HepG2 (cell line): Measurements from ENCODE around the gene CTU1. TPM values are rescaled to one million over a fixed set of nuclear protein-coding genes. Genes with fewer than 3 reads are reported as not detected.
A peak's percentile ranks its signal among the peaks of the same experiment; 100 is the strongest.

Experiments
- ATAC-seq: fragments of 200-7000 bp; cut with Tn5 transposase; 3 replicates; pipeline ENCODE4 v1.9.1; 2020; ENCODE audit warnings: mild to moderate bottlenecking, moderate library complexity
- BruUV-seq: library from RNA; stranded (reverse); fragments of 400-500 nt; replicated peaks from 2 replicates; lab custom pipeline; 2021; lab: Mats Ljungman, UMichigan
- CTCF ChIA-PET: fragments of 300-600 bp; formaldehyde crosslinking; extraction: SDS; loops from one replicate; lab custom pipeline; 2021; ENCODE audit warnings: low total read pairs, inconsistent platforms, low intra/inter-chr PET ratio; lab: Yijun Ruan, JAX
- POLR2A ChIA-PET: fragments of 350-600 bp; sonication (Branson Sonifier 250); formaldehyde crosslinking; loops from one replicate; lab custom pipeline; 2020; ENCODE audit warnings: antibody characterized with exemption, inconsistent platforms; lab: Yijun Ruan, JAX
- DNase-seq: peaks from one replicate; pipeline ENCODE4 v3.0.0-alpha.2; 2015; ENCODE audit warnings: low spot score
- FAIRE-seq: peaks from 3 replicates; lab custom pipeline; 2011; peaks lifted over from hg19 to GRCh38; lab: Jason Lieb, UNC
- H2AFZ ChIP-seq: one replicate; pipeline ENCODE4 v1.6.1; 2011; ENCODE audit warnings: low read length, inconsistent platforms
- H3K27ac ChIP-seq: fragments of 300-600 bp; 3 replicates; pipeline ENCODE4 v1.8.0; 2011; ENCODE audit warnings: mixed run types, mild to moderate bottlenecking, mixed read lengths, low read length, inconsistent platforms; ENCODE audit not compliant: insufficient read depth; ENCODE audit errors: extremely low read length
- H3K27me3 ChIP-seq, 2 experiments: fragments of 200-600 bp in 1 of 2; 2 replicates in 1 of 2; 3 replicates in 1 of 2; pipeline versions ENCODE4 v1.6.0 to v1.8.0; 2011; ENCODE audit warnings: low read length in 2 of 2, mild to moderate bottlenecking in 2 of 2, moderate library complexity in 2 of 2, inconsistent platforms in 1 of 2; ENCODE audit not compliant: insufficient read depth in 2 of 2, control insufficient read depth in 1 of 2
- H3K36me3 ChIP-seq, 2 experiments: fragments of 200-600 bp in 1 of 2; replicated peaks in 1 of 2; 2 replicates in 1 of 2; 3 replicates in 1 of 2; pipeline versions ENCODE4 v1.5.1 to v1.8.0; 2011; ENCODE audit warnings: low read length in 2 of 2, inconsistent platforms in 1 of 2; ENCODE audit not compliant: insufficient read depth in 2 of 2, control insufficient read depth in 1 of 2
- H3K4me1 ChIP-seq: 2 replicates; pipeline ENCODE4 v1.5.1; 2012; ENCODE audit warnings: low read length, inconsistent platforms; ENCODE audit not compliant: insufficient read depth
- H3K4me2 ChIP-seq: 2 replicates; pipeline ENCODE4 v1.6.0; 2011; ENCODE audit warnings: low read depth, low read length, inconsistent platforms
- H3K4me3 ChIP-seq, 3 experiments: fragments of 200-600 bp in 1 of 3; sonication (generic), shearing (Covaris generic) in 1 of 3; replicated peaks in 1 of 3; 2 replicates each; pipeline ENCODE4 v1.5.1; 2011 to 2016; ENCODE audit warnings: low read length in 3 of 3, inconsistent platforms in 2 of 3, low read depth in 2 of 3, mild to moderate bottlenecking in 2 of 3, control low read depth in 1 of 3, mixed read lengths in 1 of 3; ENCODE audit not compliant: insufficient read depth in 1 of 3
- H3K79me2 ChIP-seq: one replicate; pipeline ENCODE4 v1.6.1; 2011; ENCODE audit warnings: low read length, inconsistent platforms; ENCODE audit not compliant: insufficient read depth
- H3K9ac ChIP-seq: 2 replicates; pipeline ENCODE4 v1.6.0; 2011; ENCODE audit warnings: mild to moderate bottlenecking, low read depth, low read length, inconsistent platforms; ENCODE audit not compliant: insufficient read depth
- H3K9me3 ChIP-seq: 2 replicates; pipeline ENCODE4 v1.5.1; 2012; ENCODE audit warnings: mild to moderate bottlenecking, low read length
- H4K20me1 ChIP-seq: 2 replicates; pipeline ENCODE4 v1.6.0; 2011; ENCODE audit warnings: inconsistent platforms, mild to moderate bottlenecking, low read length, moderate library complexity; ENCODE audit not compliant: insufficient read depth
- ATF7 ChIP-seq, 2 experiments: fragments of 450-650 bp in 1 of 2; sonication (generic) in 1 of 2; formaldehyde crosslinking in 1 of 2; IDR thresholded peaks; 2 replicates each; pipeline versions ENCODE4 v1.4.0 to v1.6.1; 2016 to 2020; ENCODE audit warnings: antibody characterized with exemption in 1 of 2, mild to moderate bottlenecking in 1 of 2, missing genetic modification reagents in 1 of 2
- FOXC1 ChIP-seq: sonication (generic); formaldehyde crosslinking; IDR thresholded peaks from 2 replicates; pipeline ENCODE4 v1.8.0; 2022; ENCODE audit warnings: mild to moderate bottlenecking, missing genetic modification reagents, borderline replicate concordance
- FOXM1 ChIP-seq: sonication (generic); formaldehyde crosslinking; IDR thresholded peaks from 2 replicates; pipeline ENCODE4 v1.5.0; 2020; ENCODE audit warnings: missing genetic modification reagents
- GPN1 ChIP-seq: sonication (generic); formaldehyde crosslinking; IDR thresholded peaks from 2 replicates; pipeline ENCODE4 v1.5.1; 2020; ENCODE audit warnings: missing genetic modification reagents, borderline replicate concordance
- HINFP ChIP-seq: sonication (generic); formaldehyde crosslinking; IDR thresholded peaks from 2 replicates; pipeline ENCODE4 v1.4.0; 2020; ENCODE audit warnings: low read depth, mild to moderate bottlenecking, missing genetic modification reagents
- HOMEZ ChIP-seq: IDR thresholded peaks from 2 replicates; pipeline ENCODE4 v1.6.1; 2016; ENCODE audit warnings: low read depth
- NR2C2 ChIP-seq: sonication (generic); formaldehyde crosslinking; IDR thresholded peaks from 2 replicates; pipeline ENCODE4 v1.4.0; 2020; ENCODE audit warnings: missing genetic modification reagents, mild to moderate bottlenecking, moderate library complexity, borderline replicate concordance
- RARA ChIP-seq: IDR thresholded peaks from 2 replicates; pipeline ENCODE4 v1.6.1; 2016; ENCODE audit warnings: missing genetic modification reagents, missing compliant biosample characterization
- RXRA ChIP-seq: sonication (generic); formaldehyde crosslinking; IDR thresholded peaks from 2 replicates; pipeline ENCODE4 v1.5.1; 2020; ENCODE audit warnings: missing genetic modification reagents
- SETDB1 ChIP-seq: sonication (generic); formaldehyde crosslinking; IDR thresholded peaks from 2 replicates; pipeline ENCODE4 v1.5.1; 2020; ENCODE audit warnings: missing genetic modification reagents, mild to moderate bottlenecking, borderline replicate concordance
- SMARCE1 ChIP-seq: fragments of 450-650 bp; IDR thresholded peaks from 2 replicates; pipeline ENCODE4 v1.6.1; 2017; ENCODE audit warnings: borderline replicate concordance
- SNAI1 ChIP-seq: sonication (generic); formaldehyde crosslinking; IDR thresholded peaks from 2 replicates; pipeline ENCODE4 v1.5.0; 2020; ENCODE audit warnings: mild to moderate bottlenecking, missing genetic modification reagents, borderline replicate concordance
- ZFP37 ChIP-seq: sonication (generic); formaldehyde crosslinking; IDR thresholded peaks from 2 replicates; pipeline ENCODE4 v1.4.0; 2020; ENCODE audit warnings: missing genetic modification reagents, borderline replicate concordance
- ZNF180 ChIP-seq: sonication (generic); formaldehyde crosslinking; IDR thresholded peaks from 2 replicates; pipeline ENCODE4 v1.4.0; 2020; ENCODE audit warnings: low read depth, missing genetic modification reagents, borderline replicate concordance
- ZNF572 ChIP-seq: sonication (generic); formaldehyde crosslinking; IDR thresholded peaks from 2 replicates; pipeline ENCODE4 v1.5.1; 2020; ENCODE audit warnings: mild to moderate bottlenecking, missing genetic modification reagents
- ZNF614 ChIP-seq: IDR thresholded peaks from 2 replicates; pipeline ENCODE4 v1.6.1; 2018; ENCODE audit warnings: missing biosample characterization, missing genetic modification reagents, inconsistent platforms, borderline replicate concordance
- ZNF788 ChIP-seq: sonication (generic); formaldehyde crosslinking; IDR thresholded peaks from 2 replicates; pipeline ENCODE4 v1.5.0; 2020; ENCODE audit warnings: mild to moderate bottlenecking, missing genetic modification reagents, borderline replicate concordance
- WGBS: methylation state at CpG from one replicate; pipeline ENCODE4 v1.1.6; 2017; ENCODE audit warnings: low lambda C conversion rate; 5-methylcytosine and 5-hydroxymethylcytosine counted together
- in situ Hi-C: cut with HindIII; loops from 2 replicates; pipeline ENCODE4 v1.10.0; 2017; ENCODE audit warnings: low pct_unique_long_range_greater_than_20kb; ENCODE audit not compliant: extremely low pct_ligation_motif_present
- intact Hi-C: fragments of 100-400 bp; cut with micrococcal nuclease; formaldehyde crosslinking; loops from one replicate; pipeline ENCODE4 v1.10.0; 2022; ENCODE audit not compliant: unreplicated experiment
- polyA plus RNA-seq, 8 experiments: library from polyadenylated mRNA; depleted of rRNA in 3 of 8; stranded (reverse) in 7 of 8; unstranded in 1 of 8; fragments of >200 nt; fragmentation: Illumina TruSeq in 4 of 8; extraction: Trizol in 4 of 8; gene quantifications; 2 replicates each; pipeline versions ENCODE4 v1.2.1 to v1.2.3, GENCODE V29; 2011 to 2016; ENCODE audit warnings: low read depth in 4 of 8, missing spikeins in 1 of 8, mixed read lengths in 1 of 8; ENCODE audit not compliant: insufficient read depth in 1 of 8
- total RNA-seq, 5 experiments: library from RNA; depleted of rRNA; stranded (reverse); fragments of >200 nt; fragmentation: Illumina TruSeq; extraction: Trizol; gene quantifications; 2 replicates each; pipeline ENCODE4 v1.2.3, GENCODE V29; 2016; ENCODE audit warnings: low read depth in 1 of 5

The CTU1 gene
- total and polyA plus RNA-seq, 2 of the 13 experiments (the other 11 are each of a cell fraction or from before 2014, with no cell fraction given), result 1.9 to 2.9 TPM

- no peak overlapping the region for H2AFZ ChIP-seq
- H3K4me1 ChIP-seq, result peaks cover 14% of the 10 kb centered on the region
- no peak overlapping the region for H3K4me2 ChIP-seq
- 6% methylated on average over 6 of the region's 6 CpGs for WGBS
- ChIA-PET CTCF (no interaction called here), POLR2A (no interaction called here)
- intact Hi-C loops, result no loop called here
- no peaks in the 10 kb centered on the region for H3K9me3 ChIP-seq
- H3K27me3 ChIP-seq, result peaks cover 0 to 24% of the 10 kb centered on the region in 2 experiments; a peak in 2 of 5 replicates
- H4K20me1 ChIP-seq, result no peaks in the 10 kb centered on the region
- BruUV-seq, result no TSS peak
- ATAC-seq, result no peak
- TF ChIP-seq ZNF180 (no peak), ATF7 (IDR thresholded peaks at IDR 0.05) (no peak), ATF7 (CRISPR knock-in tag; IDR thresholded peaks at IDR 0.05) (no peak), ZNF572 (no peak), ZFP37 (CRISPR knock-in tag) (no peak), GPN1 (CRISPR knock-in tag) (no peak), SNAI1 (no peak), RXRA (CRISPR knock-in tag) (no peak), FOXC1 (CRISPR knock-in tag) (no peak), ZNF788 (CRISPR knock-in tag) (no peak), RARA (CRISPR knock-in tag) (no peak), NR2C2 (no peak), SMARCE1 (no peak), ZNF614 (CRISPR knock-in tag) (no peak), HINFP (no peak), SETDB1 (CRISPR knock-in tag) (no peak), HOMEZ (CRISPR knock-in tag) (no peak), FOXM1 (CRISPR knock-in tag) (no peak)
- no peak overlapping the region for H3K9ac ChIP-seq
- H3K36me3 ChIP-seq, result no peaks in the 10 kb centered on the region
- DNase-seq, result peak; percentile 14
- FAIRE-seq, result no peak
- H3K4me3 ChIP-seq, result no peak overlapping the region
- H3K27ac ChIP-seq, result no peak overlapping the region
- in situ Hi-C loops, result no loop called here
- peaks cover 3% of the 10 kb centered on the region for H3K79me2 ChIP-seq
Measured at GRCh38 chr19:51111606-51112005, 3.4 kb upstream of the CTU1 start.
